ENCODE measurements around the gene CCNYL1. TPM values are rescaled to one million over a fixed set of nuclear protein-coding genes. Genes with fewer than 3 reads are reported as not detected.
"Not testable (repeated sequence)": the region's sequence is repeated elsewhere in the genome, so short reads cannot be mapped to it uniquely, and the experiment has no call there.

Gene CCNYL1
- polyA plus RNA-seq, 4 donors: 8.2 to 18.4 (median 15.2) TPM

DNA sequence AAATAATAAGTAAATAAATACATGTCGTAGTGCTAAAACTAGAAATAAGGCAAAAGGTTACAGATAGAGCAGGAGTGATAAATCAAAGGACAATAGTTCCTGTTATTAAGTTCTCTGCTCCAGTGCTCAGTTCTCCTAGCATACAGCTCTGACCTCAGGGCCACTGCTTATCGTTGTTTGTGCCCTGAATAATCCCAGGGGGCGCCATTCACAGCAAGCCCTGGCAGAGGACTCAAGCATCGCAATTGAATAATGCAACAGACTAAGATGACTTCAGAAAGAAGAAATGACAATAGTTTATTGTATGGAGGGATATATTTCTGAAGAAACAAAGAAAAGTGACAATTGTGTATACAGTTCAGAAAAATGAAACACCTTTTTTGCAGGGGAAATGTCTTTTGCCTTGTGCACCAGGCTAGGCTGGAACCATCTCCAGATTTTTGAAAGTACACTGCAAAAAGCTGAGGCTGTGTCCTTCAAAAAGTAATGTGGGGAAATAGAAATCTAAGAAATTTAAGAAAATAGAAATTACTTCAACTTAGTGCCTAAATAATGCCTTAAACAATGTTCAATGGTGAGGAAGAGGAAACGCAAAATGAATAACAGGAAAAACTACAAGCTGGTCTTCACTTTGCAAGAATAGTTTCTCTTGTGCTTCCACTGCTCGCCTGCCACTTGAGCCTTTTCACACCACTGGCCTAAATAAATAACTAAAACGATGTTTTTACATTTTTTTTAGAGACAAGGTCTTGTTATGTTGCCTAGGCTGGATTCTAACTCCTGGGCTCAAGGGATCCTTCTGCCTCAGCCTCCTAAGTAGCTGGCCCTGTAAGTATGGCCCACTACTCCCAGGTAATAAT lies 19.0 kb upstream of the CCNYL1 start:
- WGBS, 3 donors: 41 to 42% (median 41%) methylated on average over 7 of the region's 7 CpGs
- Histone ChIP-seq H3K4me1 (ENCODE audit: control insufficient read depth in 3 of 3, insufficient read depth in 2 of 3, low read depth in 1 of 3, low read length in 2 of 3) (no peaks in the 10 kb centered on the region), H3K4me3 (ENCODE audit: low read depth in 1 of 3, low read length in 3 of 3) (no peak overlapping the region), H3K36me3 (ENCODE audit: control insufficient read depth in 3 of 3, insufficient read depth in 2 of 3, low read depth in 1 of 3, low read length in 3 of 3) (no peaks in the 10 kb centered on the region), H3K27ac (ENCODE audit: low read depth in 1 of 3, low read length in 2 of 3) (no peak overlapping the region), H3K27me3 (ENCODE audit: control insufficient read depth in 3 of 3, insufficient read depth in 3 of 3, low read length in 3 of 3) (no peaks in the 10 kb centered on the region), H3K9me3 (ENCODE audit: control insufficient read depth in 2 of 2, insufficient read depth in 1 of 2, low read depth in 1 of 2, low read length in 1 of 2) (no peaks in the 10 kb centered on the region)
- peak; percentile 55 to 63 for DNase-seq
- FAIRE-seq: no peak

DNA sequence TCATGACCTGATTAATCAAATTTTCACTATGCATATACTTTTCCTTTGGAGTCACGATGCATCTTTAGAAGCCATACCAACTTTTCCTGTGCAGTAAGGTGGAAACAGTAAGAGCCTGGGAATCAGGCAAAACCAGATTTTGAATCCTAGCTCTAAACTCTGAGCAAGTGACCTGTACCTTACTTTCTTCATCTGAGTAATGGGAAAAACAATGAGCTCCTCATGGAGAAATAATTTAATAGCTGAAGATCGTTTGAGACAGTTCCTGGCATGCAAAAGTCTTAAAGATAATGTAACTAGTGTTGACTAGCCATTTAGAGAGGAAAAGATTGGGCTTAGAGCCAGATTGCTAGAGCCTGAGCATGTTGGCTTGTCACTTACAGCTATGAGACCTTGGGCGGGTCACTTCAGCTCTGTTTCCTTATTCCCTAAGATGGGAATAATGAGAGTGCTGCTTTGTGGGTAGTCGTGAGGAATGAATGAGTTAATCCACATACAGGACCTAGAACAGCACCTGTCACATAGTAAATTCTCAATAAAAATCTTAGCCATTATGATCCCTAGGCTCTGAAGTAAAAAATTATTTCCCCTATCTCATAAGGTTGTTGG lies 17.7 kb upstream of the CCNYL1 start:
- DNase-seq (peak in 1 of 2 donors; percentile 18), FAIRE-seq (no peak)
- 42 to 54% (median 49%) methylated on average over 4 of the region's 4 CpGs for WGBS, 3 donors
- no peak overlapping the region for H3K4me3 ChIP-seq (ENCODE audit: low read depth in 1 of 3, low read length in 3 of 3)
- H3K9me3 ChIP-seq (ENCODE audit: control insufficient read depth in 2 of 2, insufficient read depth in 1 of 2, low read depth in 1 of 2, low read length in 1 of 2): no peaks in the 10 kb centered on the region
- H3K36me3 ChIP-seq (ENCODE audit: control insufficient read depth in 3 of 3, insufficient read depth in 2 of 3, low read depth in 1 of 3, low read length in 3 of 3): no peaks in the 10 kb centered on the region
- no peak overlapping the region for H3K27ac ChIP-seq (ENCODE audit: low read depth in 1 of 3, low read length in 2 of 3)
- H3K4me1 ChIP-seq (ENCODE audit: control insufficient read depth in 3 of 3, insufficient read depth in 2 of 3, low read depth in 1 of 3, low read length in 2 of 3): no peaks in the 10 kb centered on the region
- H3K27me3 ChIP-seq (ENCODE audit: control insufficient read depth in 3 of 3, insufficient read depth in 3 of 3, low read length in 3 of 3): no peaks in the 10 kb centered on the region

GRCh38 chr2:207694811-207695281 lies 16.6 kb upstream of the CCNYL1 start:
- Histone ChIP-seq H3K4me1 (ENCODE audit: control insufficient read depth in 3 of 3, insufficient read depth in 2 of 3, low read depth in 1 of 3, low read length in 2 of 3) (no peaks in the 10 kb centered on the region), H3K4me3 (ENCODE audit: low read depth in 1 of 3, low read length in 3 of 3) (no peak overlapping the region), H3K36me3 (ENCODE audit: control insufficient read depth in 3 of 3, insufficient read depth in 2 of 3, low read depth in 1 of 3, low read length in 3 of 3) (no peaks in the 10 kb centered on the region), H3K27me3 (ENCODE audit: control insufficient read depth in 3 of 3, insufficient read depth in 3 of 3, low read length in 3 of 3) (no peaks in the 10 kb centered on the region), H3K9me3 (ENCODE audit: control insufficient read depth in 2 of 2, insufficient read depth in 1 of 2, low read depth in 1 of 2, low read length in 1 of 2) (no peaks in the 10 kb centered on the region), H3K27ac (ENCODE audit: low read depth in 1 of 3, low read length in 2 of 3) (no peak overlapping the region)
- FAIRE-seq (no peak), DNase-seq (no peak)
- WGBS, 3 donors: 76 to 90% (median 79%) methylated on average over 4 of the region's 4 CpGs

GRCh38 chr2:207695293-207695692 lies 16.1 kb upstream of the CCNYL1 start:
- H3K36me3 ChIP-seq (ENCODE audit: control insufficient read depth in 3 of 3, insufficient read depth in 2 of 3, low read depth in 1 of 3, low read length in 3 of 3): no peaks in the 10 kb centered on the region
- no peaks in the 10 kb centered on the region for H3K4me1 ChIP-seq (ENCODE audit: control insufficient read depth in 3 of 3, insufficient read depth in 2 of 3, low read depth in 1 of 3, low read length in 2 of 3)
- no peak for FAIRE-seq
- no peak for DNase-seq
- H3K27me3 ChIP-seq (ENCODE audit: control insufficient read depth in 3 of 3, insufficient read depth in 3 of 3, low read length in 3 of 3): no peaks in the 10 kb centered on the region
- H3K9me3 ChIP-seq (ENCODE audit: control insufficient read depth in 2 of 2, insufficient read depth in 1 of 2, low read depth in 1 of 2, low read length in 1 of 2): no peaks in the 10 kb centered on the region
- 73 to 86% (median 74%) methylated on average over 4 of the region's 4 CpGs for WGBS, 3 donors
- H3K4me3 ChIP-seq (ENCODE audit: low read depth in 1 of 3, low read length in 3 of 3): no peak overlapping the region
- no peak overlapping the region for H3K27ac ChIP-seq (ENCODE audit: low read depth in 1 of 3, low read length in 2 of 3)

- H3K4me3 ChIP-seq (ENCODE audit: low read depth in 1 of 3, low read length in 3 of 3); FAIRE-seq: not testable (repeated sequence)
- 37 to 68% (median 57%) methylated on average over 5 of the region's 5 CpGs for WGBS, 3 donors
Measured at GRCh38 chr2:207696911-207697310, 14.5 kb upstream of the CCNYL1 start.

DNA sequence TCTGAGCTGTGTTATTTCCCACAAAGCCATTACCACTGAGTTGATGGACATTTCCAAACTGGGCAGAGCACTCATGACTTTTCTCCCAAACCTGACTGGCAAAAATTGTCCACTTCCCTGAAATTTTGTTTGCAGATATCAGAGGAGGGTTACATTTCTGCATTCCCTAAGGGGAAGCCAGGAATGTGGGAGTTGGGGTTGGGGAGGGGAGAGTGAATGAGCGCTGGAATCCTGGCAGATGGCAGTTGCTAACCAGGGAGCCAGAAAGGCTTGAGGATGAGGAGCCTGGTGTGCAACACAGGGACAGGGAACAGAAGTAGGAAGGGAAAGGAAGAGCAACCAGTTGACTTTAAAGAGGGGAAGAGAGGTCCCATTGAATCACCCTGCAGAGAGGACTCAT lies 14.0 kb upstream of the CCNYL1 start:
- no peak for DNase-seq
- Histone ChIP-seq H3K4me1 (ENCODE audit: control insufficient read depth in 3 of 3, insufficient read depth in 2 of 3, low read depth in 1 of 3, low read length in 2 of 3) (no peaks in the 10 kb centered on the region), H3K27ac (ENCODE audit: low read depth in 1 of 3, low read length in 2 of 3) (no peak overlapping the region), H3K4me3 (ENCODE audit: low read depth in 1 of 3, low read length in 3 of 3) (no peak overlapping the region), H3K9me3 (ENCODE audit: control insufficient read depth in 2 of 2, insufficient read depth in 1 of 2, low read depth in 1 of 2, low read length in 1 of 2) (no peaks in the 10 kb centered on the region), H3K36me3 (ENCODE audit: control insufficient read depth in 3 of 3, insufficient read depth in 2 of 3, low read depth in 1 of 3, low read length in 3 of 3) (no peaks in the 10 kb centered on the region), H3K27me3 (ENCODE audit: control insufficient read depth in 3 of 3, insufficient read depth in 3 of 3, low read length in 3 of 3) (no peaks in the 10 kb centered on the region)
- no peak for FAIRE-seq
- WGBS, 3 donors: 39 to 87% (median 73%) methylated on average over 1 of the region's 1 CpG

More at GRCh38 chr2:207696911-207697310, 14.5 kb upstream of the CCNYL1 start:
- not testable (repeated sequence) for H3K27ac ChIP-seq (ENCODE audit: low read depth in 1 of 3, low read length in 2 of 3); H3K36me3 ChIP-seq (ENCODE audit: control insufficient read depth in 3 of 3, insufficient read depth in 2 of 3, low read depth in 1 of 3, low read length in 3 of 3); DNase-seq; H3K9me3 ChIP-seq (ENCODE audit: control insufficient read depth in 2 of 2, insufficient read depth in 1 of 2, low read depth in 1 of 2, low read length in 1 of 2); H3K27me3 ChIP-seq (ENCODE audit: control insufficient read depth in 3 of 3, insufficient read depth in 3 of 3, low read length in 3 of 3); H3K4me1 ChIP-seq (ENCODE audit: control insufficient read depth in 3 of 3, insufficient read depth in 2 of 3, low read depth in 1 of 3, low read length in 2 of 3)

GRCh38 chr2:207698301-207698700 lies 13.1 kb upstream of the CCNYL1 start:
- Histone ChIP-seq H3K36me3 (ENCODE audit: control insufficient read depth in 3 of 3, insufficient read depth in 2 of 3, low read depth in 1 of 3, low read length in 3 of 3) (no peaks in the 10 kb centered on the region), H3K4me3 (ENCODE audit: low read depth in 1 of 3, low read length in 3 of 3) (no peak overlapping the region), H3K27me3 (ENCODE audit: control insufficient read depth in 3 of 3, insufficient read depth in 3 of 3, low read length in 3 of 3) (no peaks in the 10 kb centered on the region), H3K27ac (ENCODE audit: low read depth in 1 of 3, low read length in 2 of 3) (no peak overlapping the region), H3K4me1 (ENCODE audit: control insufficient read depth in 3 of 3, insufficient read depth in 2 of 3, low read depth in 1 of 3, low read length in 2 of 3) (no peaks in the 10 kb centered on the region), H3K9me3 (ENCODE audit: control insufficient read depth in 2 of 2, insufficient read depth in 1 of 2, low read depth in 1 of 2, low read length in 1 of 2) (no peaks in the 10 kb centered on the region)
- WGBS, 3 donors: 92 to 95% (median 93%) methylated on average over 5 of the region's 5 CpGs
- DNase-seq: no peak
- FAIRE-seq: no peak

- Histone ChIP-seq H3K27ac (ENCODE audit: low read depth in 1 of 3, low read length in 2 of 3) (no peak overlapping the region), H3K9me3 (ENCODE audit: control insufficient read depth in 2 of 2, insufficient read depth in 1 of 2, low read depth in 1 of 2, low read length in 1 of 2) (no peaks in the 10 kb centered on the region), H3K36me3 (ENCODE audit: control insufficient read depth in 3 of 3, insufficient read depth in 2 of 3, low read depth in 1 of 3, low read length in 3 of 3) (no peaks in the 10 kb centered on the region), H3K4me1 (ENCODE audit: control insufficient read depth in 3 of 3, insufficient read depth in 2 of 3, low read depth in 1 of 3, low read length in 2 of 3) (no peaks in the 10 kb centered on the region), H3K4me3 (ENCODE audit: low read depth in 1 of 3, low read length in 3 of 3) (no peak overlapping the region), H3K27me3 (ENCODE audit: control insufficient read depth in 3 of 3, insufficient read depth in 3 of 3, low read length in 3 of 3) (no peaks in the 10 kb centered on the region)
- peak; percentile 21 to 49 for DNase-seq
- WGBS, 3 donors: 53 to 68% (median 66%) methylated on average over 3 of the region's 3 CpGs
- no peak for FAIRE-seq
Measured at GRCh38 chr2:207704078-207704477, 7.4 kb upstream of the CCNYL1 start.
